Renal pelvis (tissue), 4 donors: ENCODE measurements around the gene C4orf51. TPM values are rescaled to one million over a fixed set of nuclear protein-coding genes. Genes with fewer than 3 reads are reported as not detected.

Experiments
- DNase-seq: peaks from one replicate; pipeline ENCODE4 v3.0.0-alpha.2; 2013
- polyA plus RNA-seq, 3 donors: library from polyadenylated mRNA; unstranded; fragments of 120-200 nt; gene quantifications; one replicate each; pipeline ENCODE4 v1.2.1, GENCODE V29; 2013; ENCODE audit not compliant: insufficient read length in 3 of 3

Gene C4orf51
- polyA plus RNA-seq, 3 donors: not detected

GRCh38 chr4:145709336-145709735 lies 29.4 kb downstream of the C4orf51 start:
- DNase-seq: no peak

- DNase-seq: no peak
Observed at GRCh38 chr4:145709843-145710242, 29.9 kb downstream of the C4orf51 start.

- no peak for DNase-seq
Observed at GRCh38 chr4:145716200-145716599, 36.3 kb downstream of the C4orf51 start.

GRCh38 chr4:145716661-145717200 lies 36.8 kb downstream of the C4orf51 start:
- DNase-seq: no peak

- no peak for DNase-seq
Observed at GRCh38 chr4:145719752-145720624, 40.0 kb downstream of the C4orf51 start.

- no peak for DNase-seq
Observed at GRCh38 chr4:145720656-145721055, 40.7 kb downstream of the C4orf51 start.

- DNase-seq: no peak
Observed at GRCh38 chr4:145722561-145722960, 42.6 kb downstream of the C4orf51 start.

- no peak for DNase-seq
Observed at GRCh38 chr4:145723336-145723735, 43.4 kb downstream of the C4orf51 start.

- DNase-seq: no peak
Observed at GRCh38 chr4:145730026-145730425, 50.1 kb downstream of the C4orf51 start.

- no peak for DNase-seq
Observed at GRCh38 chr4:145731028-145731427, 51.1 kb downstream of the C4orf51 start.

GRCh38 chr4:145732001-145732815 lies 52.3 kb downstream of the C4orf51 start:
- no peak for DNase-seq

GRCh38 chr4:145732895-145733880 lies 53.2 kb downstream of the C4orf51 start:
- peak; percentile 94 for DNase-seq

GRCh38 chr4:145734031-145734430 lies 54.1 kb downstream of the C4orf51 start:
- no peak for DNase-seq

- no peak for DNase-seq
Observed at GRCh38 chr4:145734576-145735346, 54.8 kb downstream of the C4orf51 start.

- no peak for DNase-seq
Observed at GRCh38 chr4:145735347-145735675, 55.4 kb downstream of the C4orf51 start.

GRCh38 chr4:145735827-145736226 lies 55.9 kb downstream of the C4orf51 start:
- DNase-seq: no peak

- no peak for DNase-seq
Observed at GRCh38 chr4:145736241-145736831, 56.4 kb downstream of the C4orf51 start.

- DNase-seq: no peak
Observed at GRCh38 chr4:145739845-145740244, 59.9 kb downstream of the C4orf51 start.

- DNase-seq: no peak
Observed at GRCh38 chr4:145740806-145741205, 60.9 kb downstream of the C4orf51 start.

- DNase-seq: no peak
Observed at GRCh38 chr4:145743641-145744040, 63.7 kb downstream of the C4orf51 start.
